ENCODE measurements around the gene GHITM.

DNA sequence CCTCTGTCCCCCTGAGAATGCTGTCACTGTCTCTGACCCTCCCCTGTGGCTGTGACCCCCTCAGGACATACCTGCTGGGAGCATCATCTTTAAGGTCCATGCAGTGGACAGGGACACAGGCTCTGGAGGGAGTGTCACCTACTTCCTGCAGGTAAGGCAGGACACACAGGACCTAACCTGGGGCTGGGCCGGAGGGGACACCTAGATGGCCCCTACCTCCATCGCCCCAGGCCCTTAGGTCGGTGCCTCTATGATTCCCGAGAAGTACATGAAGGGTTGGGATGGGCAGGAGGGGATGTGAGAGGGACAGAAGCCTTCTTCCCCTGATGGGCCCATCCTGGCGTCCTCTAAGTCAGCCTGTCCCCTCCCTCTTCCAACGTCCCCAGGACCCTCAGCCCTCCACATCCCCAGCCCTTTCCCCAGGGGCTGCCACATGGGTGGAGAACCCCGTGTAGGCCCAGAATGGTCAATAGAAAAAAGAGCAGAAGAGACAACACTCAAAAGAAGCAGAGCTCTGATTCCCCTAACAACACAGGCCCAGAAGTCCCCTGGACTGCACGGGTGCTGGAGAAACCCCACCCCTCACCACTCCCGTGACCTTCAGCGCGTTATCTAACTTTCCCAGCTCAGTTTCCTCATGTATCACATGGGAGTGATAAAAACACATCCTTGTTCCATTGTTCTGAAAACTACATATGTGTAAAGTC, 61.4 kb downstream of the GHITM start:
- no peak for TF ChIP-seq POLR2AphosphoS5 (IDR thresholded peaks at IDR 0.05; ENCODE audit: low read depth, low read length)
- TF ChIP-seq FOXP2 (optimal IDR thresholded peaks at IDR 0.05; ENCODE audit: borderline replicate concordance, extremely low read depth, extremely low read length, insufficient read depth), result no peak
- TF ChIP-seq TAF1 (IDR thresholded peaks at IDR 0.05; ENCODE audit: borderline replicate concordance, insufficient read depth, low read length), result no peak
- no peak for TF ChIP-seq SIN3A (IDR thresholded peaks at IDR 0.05; ENCODE audit: borderline replicate concordance, insufficient read depth, low read length)

Measured in PFSK-1 (cell line).